CD14-positive monocyte (primary cell): ENCODE measurements around the gene MPPED1. TPM values are rescaled to one million over a fixed set of nuclear protein-coding genes. Genes with fewer than 3 reads are reported as not detected.
A peak's percentile ranks its signal among the peaks of the same experiment; 100 is the strongest.

ENCODE experiments used
- DNase-seq, 3 donors: peaks; one replicate each; pipeline ENCODE4 v3.0.0-alpha.2; 2011 to 2022
- H2AFZ ChIP-seq: 2 replicates; pipeline ENCODE4 v1.6.0; 2012; ENCODE audit warnings: mild to moderate bottlenecking, low read depth, low read length, inconsistent platforms; ENCODE audit not compliant: insufficient read depth, poor library complexity, severe bottlenecking
- H3K27ac ChIP-seq, 2 donors: 1 replicate in 1 of 2; 2 replicates in 1 of 2; pipeline ENCODE4 v1.5.1; 2012 to 2013; ENCODE audit warnings: low read length in 2 of 2, control low read depth in 1 of 2, inconsistent platforms in 1 of 2, low read depth in 1 of 2, mild to moderate bottlenecking in 1 of 2
- H3K27me3 ChIP-seq, 2 donors: one replicate each; pipeline versions ENCODE4 v1.6.0 to v1.6.1; 2011 to 2013; ENCODE audit warnings: low read length in 2 of 2; ENCODE audit not compliant: control insufficient read depth in 2 of 2, insufficient read depth in 2 of 2
- H3K36me3 ChIP-seq, 2 donors: replicated peaks in 1 of 2; 1 replicate in 1 of 2; 2 replicates in 1 of 2; pipeline versions ENCODE4 v1.5.1 to v1.6.1; 2012 to 2013; ENCODE audit warnings: low read length in 2 of 2, control low read depth in 1 of 2, inconsistent platforms in 1 of 2, mild to moderate bottlenecking in 1 of 2; ENCODE audit not compliant: insufficient read depth in 2 of 2, control insufficient read depth in 1 of 2
- H3K4me1 ChIP-seq, 2 donors: 1 replicate in 1 of 2; 2 replicates in 1 of 2; pipeline versions ENCODE4 v1.5.1 to v1.6.1; 2012 to 2013; ENCODE audit warnings: low read length in 2 of 2, control low read depth in 1 of 2, inconsistent platforms in 1 of 2, mild to moderate bottlenecking in 1 of 2, moderate library complexity in 1 of 2; ENCODE audit not compliant: insufficient read depth in 2 of 2, control insufficient read depth in 1 of 2
- H3K4me2 ChIP-seq: replicated peaks from 2 replicates; pipeline ENCODE3; 2012; ENCODE audit warnings: low read length, moderate library complexity, mild to moderate bottlenecking; ENCODE audit not compliant: poor library complexity, severe bottlenecking; ENCODE audit errors: extremely low read depth
- H3K4me3 ChIP-seq, 3 experiments: fragments of 200-600 bp in 1 of 3; sonication (generic) in 1 of 3; replicated peaks in 1 of 3; 1 replicate in 2 of 3; 2 replicates in 1 of 3; pipeline ENCODE4 v1.5.1; 2011 to 2013; ENCODE audit warnings: low read length in 3 of 3, mild to moderate bottlenecking in 3 of 3, control low read depth in 2 of 3, low read depth in 2 of 3, inconsistent platforms in 1 of 3, moderate library complexity in 1 of 3
- H3K79me2 ChIP-seq: 2 replicates; pipeline ENCODE4 v1.6.0; 2012; ENCODE audit warnings: mild to moderate bottlenecking, control low read depth, inconsistent platforms, low read length, moderate library complexity; ENCODE audit not compliant: insufficient read depth
- H3K9ac ChIP-seq: 2 replicates; pipeline ENCODE4 v1.6.0; 2017; ENCODE audit warnings: low read length, mild to moderate bottlenecking; ENCODE audit not compliant: insufficient read depth, poor library complexity, severe bottlenecking
- H3K9me3 ChIP-seq, 2 donors: replicated peaks in 1 of 2; 1 replicate in 1 of 2; 2 replicates in 1 of 2; pipeline versions ENCODE4 v1.5.1 to v1.6.1; 2012 to 2013; ENCODE audit warnings: low read length in 2 of 2, control low read depth in 1 of 2; ENCODE audit not compliant: control insufficient read depth in 1 of 2, insufficient read depth in 1 of 2
- H4K20me1 ChIP-seq: 2 replicates; pipeline ENCODE4 v1.6.0; 2012; ENCODE audit warnings: mild to moderate bottlenecking, low read length, control low read depth, moderate library complexity; ENCODE audit not compliant: insufficient read depth
- H3K27ac Mint-ChIP-seq, 7 donors: one replicate each; pipeline ENCODE4 v1.8.0; 2020; ENCODE audit warnings: mild to moderate bottlenecking in 7 of 7, mixed read lengths in 7 of 7, moderate library complexity in 6 of 7, inconsistent platforms in 2 of 7
- H3K27me3 Mint-ChIP-seq, 3 donors: one replicate each; pipeline ENCODE4 v1.8.0; 2021 to 2022; ENCODE audit warnings: low read depth in 3 of 3, mild to moderate bottlenecking in 3 of 3, mixed read lengths in 3 of 3, moderate library complexity in 3 of 3, inconsistent platforms in 1 of 3
- H3K36me3 Mint-ChIP-seq, 2 donors: one replicate each; pipeline ENCODE4 v1.8.0; 2020; ENCODE audit warnings: mixed read lengths in 2 of 2, inconsistent platforms in 1 of 2, mild to moderate bottlenecking in 1 of 2
- H3K4me1 Mint-ChIP-seq: one replicate; pipeline ENCODE4 v1.8.0; 2020; ENCODE audit warnings: mild to moderate bottlenecking, mixed read lengths
- H3K4me3 Mint-ChIP-seq, 2 donors: one replicate each; pipeline ENCODE4 v1.8.0; 2020; ENCODE audit warnings: mild to moderate bottlenecking in 2 of 2, mixed read lengths in 2 of 2, moderate library complexity in 1 of 2
- H3K9me3 Mint-ChIP-seq, 7 donors: one replicate each; pipeline ENCODE4 v1.8.0; 2020 to 2022; ENCODE audit warnings: mixed read lengths in 7 of 7, mild to moderate bottlenecking in 6 of 7, moderate library complexity in 6 of 7, inconsistent platforms in 2 of 7
- WGBS: methylation state at CpG from one replicate; pipeline ENCODE4 v1.1.5; 2013; ENCODE audit warnings: missing lambda C conversion rate; ENCODE audit not compliant: insufficient coverage; 5-methylcytosine and 5-hydroxymethylcytosine counted together
- intact Hi-C, 2 donors: fragments of 100-400 bp; cut with micrococcal nuclease; formaldehyde crosslinking; loops; one replicate each; pipeline versions ENCODE4 v1.15.0 to v1.15.1; 2023
- polyA plus RNA-seq, 3 donors: library from polyadenylated mRNA; depleted of rRNA in 1 of 3; unstranded in 2 of 3; stranded (reverse) in 1 of 3; fragments of 300-500 nt in 2 of 3; fragments of >200 nt in 1 of 3; fragmentation: Illumina TruSeq in 2 of 3; gene quantifications; 1 replicate in 2 of 3; 2 replicates in 1 of 3; pipeline ENCODE4 v1.2.3, GENCODE V29; 2012 to 2021
- TF ChIP-seq, protein P1 (sequence below): fragments of 200-600 bp; IDR thresholded peaks from one replicate; pipeline ENCODE4 v1.8.0; 2022; ENCODE audit warnings: antibody characterized with exemption, mild to moderate bottlenecking

MPPED1 gene
- polyA plus RNA-seq, 3 donors = not detected

DNA sequence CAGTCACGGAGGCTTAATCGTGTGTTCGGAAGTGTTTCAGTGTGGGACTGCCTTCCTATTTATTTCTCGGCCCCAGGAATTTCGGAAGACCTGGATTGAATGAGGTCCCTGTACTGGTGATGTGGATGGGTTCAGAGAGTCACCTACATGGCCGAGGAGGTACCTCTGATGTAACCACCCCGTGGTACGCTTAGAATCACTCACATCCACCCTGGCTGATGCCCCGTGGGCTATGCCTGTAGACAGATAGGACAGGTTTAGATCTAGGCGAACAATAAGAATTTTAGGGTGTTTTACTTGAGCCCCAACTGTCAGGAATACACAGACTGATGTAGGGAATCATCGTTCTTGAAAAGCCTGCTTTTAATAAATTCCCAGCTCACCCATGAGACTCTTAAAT lies 2.0 kb downstream of the MPPED1 start:
- Mint-ChIP-seq H3K36me3 (no peaks in the 10 kb centered on the region), H3K9me3 (peaks cover 0 to 5% (median 1%) of the 10 kb centered on the region in 7 donors), H3K4me3 (peak overlapping the region in 1 of 2 donors; percentile 82), H3K4me1 (no peaks in the 10 kb centered on the region), H3K27ac (no peak overlapping the region), H3K27me3 (peaks cover 49 to 62% (median 55%) of the 10 kb centered on the region in 3 donors)
- H3K9me3 ChIP-seq = peaks cover 0 to 4% of the 10 kb centered on the region in 2 donors
- no peak overlapping the region for H2AFZ ChIP-seq
- H4K20me1 ChIP-seq = no peaks in the 10 kb centered on the region
- no peaks in the 10 kb centered on the region for H3K36me3 ChIP-seq
- no peaks in the 10 kb centered on the region for H3K79me2 ChIP-seq
- intact Hi-C loops = no loop called here
- no peaks in the 10 kb centered on the region for H3K4me1 ChIP-seq
- no peak overlapping the region for H3K27ac ChIP-seq
- H3K27me3 ChIP-seq = peaks cover 17 to 54% of the 10 kb centered on the region in 2 donors
- H3K4me3 ChIP-seq = no peak overlapping the region
- TF ChIP-seq, protein P1, sequence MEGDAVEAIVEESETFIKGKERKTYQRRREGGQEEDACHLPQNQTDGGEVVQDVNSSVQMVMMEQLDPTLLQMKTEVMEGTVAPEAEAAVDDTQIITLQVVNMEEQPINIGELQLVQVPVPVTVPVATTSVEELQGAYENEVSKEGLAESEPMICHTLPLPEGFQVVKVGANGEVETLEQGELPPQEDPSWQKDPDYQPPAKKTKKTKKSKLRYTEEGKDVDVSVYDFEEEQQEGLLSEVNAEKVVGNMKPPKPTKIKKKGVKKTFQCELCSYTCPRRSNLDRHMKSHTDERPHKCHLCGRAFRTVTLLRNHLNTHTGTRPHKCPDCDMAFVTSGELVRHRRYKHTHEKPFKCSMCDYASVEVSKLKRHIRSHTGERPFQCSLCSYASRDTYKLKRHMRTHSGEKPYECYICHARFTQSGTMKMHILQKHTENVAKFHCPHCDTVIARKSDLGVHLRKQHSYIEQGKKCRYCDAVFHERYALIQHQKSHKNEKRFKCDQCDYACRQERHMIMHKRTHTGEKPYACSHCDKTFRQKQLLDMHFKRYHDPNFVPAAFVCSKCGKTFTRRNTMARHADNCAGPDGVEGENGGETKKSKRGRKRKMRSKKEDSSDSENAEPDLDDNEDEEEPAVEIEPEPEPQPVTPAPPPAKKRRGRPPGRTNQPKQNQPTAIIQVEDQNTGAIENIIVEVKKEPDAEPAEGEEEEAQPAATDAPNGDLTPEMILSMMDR = no peak
- WGBS = 92% methylated on average over 4 of the region's 11 CpGs
- H3K4me2 ChIP-seq = no peak overlapping the region
- no peak overlapping the region for H3K9ac ChIP-seq
- DNase-seq = no peak

DNA sequence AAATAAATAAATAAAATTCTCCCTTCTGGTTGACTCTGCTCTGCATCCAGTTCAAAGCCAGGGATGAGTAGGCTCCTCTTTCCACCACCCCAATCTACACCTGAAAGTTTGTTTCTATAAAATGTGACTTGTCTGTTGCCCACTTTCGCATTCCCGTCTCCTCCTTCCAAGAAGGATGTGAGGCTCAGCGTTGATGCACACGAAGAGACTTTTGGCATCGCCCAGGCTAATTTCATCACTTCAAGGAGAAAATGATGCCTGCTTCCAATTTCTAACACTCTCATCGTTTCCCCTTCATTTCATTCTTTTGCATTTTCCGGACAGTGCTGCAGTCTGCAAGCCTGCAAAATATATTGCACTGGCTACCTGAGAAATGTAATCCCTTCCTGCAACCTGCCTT lies 3.9 kb downstream of the MPPED1 start:
- no peak overlapping the region for H3K4me3 Mint-ChIP-seq
- Histone ChIP-seq H3K27me3 (peaks cover 12 to 36% of the 10 kb centered on the region in 2 donors), H3K27ac (no peak overlapping the region), H3K79me2 (no peaks in the 10 kb centered on the region), H3K9ac (no peak overlapping the region), H3K4me2 (no peak overlapping the region), H3K9me3 (peaks cover 0 to 4% of the 10 kb centered on the region in 2 donors), H3K4me1 (no peaks in the 10 kb centered on the region), H2AFZ (no peak overlapping the region), H4K20me1 (no peaks in the 10 kb centered on the region), H3K4me3 (no peak overlapping the region), H3K36me3 (no peaks in the 10 kb centered on the region)
- H3K36me3 Mint-ChIP-seq = no peaks in the 10 kb centered on the region
- H3K4me1 Mint-ChIP-seq = no peaks in the 10 kb centered on the region
- no peak for DNase-seq
- WGBS = 89% methylated on average over 7 of the region's 7 CpGs
- no peak overlapping the region for H3K27ac Mint-ChIP-seq
- H3K27me3 Mint-ChIP-seq = peaks cover 36 to 54% (median 38%) of the 10 kb centered on the region in 3 donors
- intact Hi-C loops = no loop called here
- peaks cover 0 to 5% (median 0%) of the 10 kb centered on the region in 7 donors for H3K9me3 Mint-ChIP-seq
- TF ChIP-seq, protein P1 = no peak
